DND-41 (cell line): ENCODE measurements around the gene TMEM14C.

Experiments used
- ATAC-seq: fragments of 200-7000 bp; cut with Tn5 transposase; 3 replicates; pipeline ENCODE4 v1.9.1; 2021; ENCODE audit warnings: low read depth; ENCODE audit not compliant: insufficient read depth
- DNase-seq: peaks from one replicate; pipeline ENCODE4 v3.0.0-alpha.2; 2020
- H2AFZ ChIP-seq: 2 replicates; pipeline ENCODE4 v1.6.0; 2012; ENCODE audit warnings: low read depth, low read length
- H3K27ac ChIP-seq: 2 replicates; pipeline ENCODE4 v1.5.1; 2012; ENCODE audit warnings: low read length, inconsistent platforms
- H3K27me3 ChIP-seq: fragments of 200-600 bp; sonication (generic); 2 replicates; pipeline ENCODE4 v1.6.0; 2012; ENCODE audit warnings: low read length, mild to moderate bottlenecking, inconsistent platforms; ENCODE audit not compliant: insufficient read depth, poor library complexity
- H3K36me3 ChIP-seq: 2 replicates; pipeline ENCODE4 v1.5.1; 2012; ENCODE audit warnings: low read length, inconsistent platforms; ENCODE audit not compliant: insufficient read depth
- H3K4me1 ChIP-seq: 2 replicates; pipeline ENCODE4 v1.5.1; 2012; ENCODE audit warnings: mild to moderate bottlenecking, low read length; ENCODE audit not compliant: insufficient read depth
- H3K4me2 ChIP-seq: 2 replicates; pipeline ENCODE4 v1.6.0; 2012; ENCODE audit warnings: mild to moderate bottlenecking, moderate library complexity, low read length, inconsistent platforms; ENCODE audit not compliant: insufficient read depth
- H3K4me3 ChIP-seq, 2 experiments: fragments of 200-600 bp in 1 of 2; shearing (Covaris generic) in 1 of 2; 2 replicates each; pipeline ENCODE4 v1.5.1; 2012 to 2016; ENCODE audit warnings: inconsistent platforms in 2 of 2, low read length in 2 of 2, mild to moderate bottlenecking in 2 of 2, low read depth in 1 of 2, moderate library complexity in 1 of 2
- H3K79me2 ChIP-seq: 2 replicates; pipeline ENCODE4 v1.6.0; 2012; ENCODE audit warnings: low read length, inconsistent platforms; ENCODE audit not compliant: insufficient read depth
- H3K9ac ChIP-seq: 2 replicates; pipeline ENCODE4 v1.6.0; 2012; ENCODE audit warnings: low read depth, mild to moderate bottlenecking, inconsistent platforms, low read length, moderate library complexity
- H3K9me3 ChIP-seq: 2 replicates; pipeline ENCODE4 v1.5.1; 2012; ENCODE audit warnings: low read length, moderate library complexity, mild to moderate bottlenecking, inconsistent platforms; ENCODE audit not compliant: insufficient read depth, severe bottlenecking
- H4K20me1 ChIP-seq: 2 replicates; pipeline ENCODE4 v1.6.0; 2012; ENCODE audit warnings: low read length; ENCODE audit not compliant: insufficient read depth
- EZH2 ChIP-seq: IDR thresholded peaks from 3 replicates; pipeline ENCODE4 v1.6.1; 2012; ENCODE audit warnings: borderline replicate concordance, low read depth, mild to moderate bottlenecking, moderate library complexity, low read length, inconsistent platforms; ENCODE audit not compliant: severe bottlenecking
- TF ChIP-seq, protein P1 (sequence below): IDR thresholded peaks from 2 replicates; pipeline ENCODE4 v1.5.1; 2012; ENCODE audit warnings: borderline replicate concordance, low read length, moderate library complexity, mild to moderate bottlenecking; ENCODE audit not compliant: poor library complexity, severe bottlenecking; ENCODE audit errors: extremely low read depth

The TMEM14C gene

DNA sequence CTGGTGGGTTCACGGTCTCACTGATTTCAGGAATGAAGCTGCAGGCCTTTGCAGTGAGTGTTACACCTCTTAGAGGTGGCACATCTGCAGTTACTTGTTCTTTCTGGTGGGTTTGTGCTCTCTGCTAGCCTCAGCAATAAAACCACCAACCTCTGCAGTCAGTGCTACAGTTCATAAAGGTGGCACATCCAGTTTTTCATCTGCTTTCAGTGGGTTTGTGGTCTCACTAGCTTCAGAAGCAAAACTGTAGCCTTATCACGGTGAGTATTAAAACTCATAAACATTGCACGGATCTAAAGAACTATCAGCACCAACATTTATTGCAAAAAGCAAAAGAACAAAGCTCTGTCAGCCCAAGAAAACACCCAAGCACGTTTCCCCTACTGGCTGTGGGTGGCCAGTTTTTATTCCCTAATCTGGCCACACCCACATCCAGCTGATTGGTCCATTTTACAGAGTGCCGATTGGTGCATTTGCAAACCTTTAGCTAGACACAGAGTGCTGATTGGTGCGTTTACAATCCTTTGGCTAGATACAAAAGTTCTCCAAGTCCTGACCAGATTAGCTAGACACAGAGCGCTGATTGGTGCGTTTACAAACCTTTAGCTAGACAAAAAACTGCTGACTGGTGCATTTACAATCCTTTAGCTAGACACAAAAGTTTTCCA, 3.4 kb upstream of the TMEM14C start:
- Histone ChIP-seq H3K4me1 (peaks cover 47% of the 10 kb centered on the region), H3K4me2 (peak overlapping the region; percentile 61), H3K36me3 (no peaks in the 10 kb centered on the region), H3K79me2 (peaks cover 34% of the 10 kb centered on the region), H3K27ac (peak overlapping the region; percentile 95), H2AFZ (peak overlapping the region; percentile 82), H3K4me3 (peak overlapping the region; percentile 54 to 72; a peak in 3 of 4 replicates), H3K9me3 (peaks cover 11% of the 10 kb centered on the region), H4K20me1 (no peaks in the 10 kb centered on the region), H3K27me3 (no peaks in the 10 kb centered on the region), H3K9ac (peak overlapping the region; percentile 91)
- DNase-seq, result peak; percentile 69
- TF ChIP-seq, protein P1, sequence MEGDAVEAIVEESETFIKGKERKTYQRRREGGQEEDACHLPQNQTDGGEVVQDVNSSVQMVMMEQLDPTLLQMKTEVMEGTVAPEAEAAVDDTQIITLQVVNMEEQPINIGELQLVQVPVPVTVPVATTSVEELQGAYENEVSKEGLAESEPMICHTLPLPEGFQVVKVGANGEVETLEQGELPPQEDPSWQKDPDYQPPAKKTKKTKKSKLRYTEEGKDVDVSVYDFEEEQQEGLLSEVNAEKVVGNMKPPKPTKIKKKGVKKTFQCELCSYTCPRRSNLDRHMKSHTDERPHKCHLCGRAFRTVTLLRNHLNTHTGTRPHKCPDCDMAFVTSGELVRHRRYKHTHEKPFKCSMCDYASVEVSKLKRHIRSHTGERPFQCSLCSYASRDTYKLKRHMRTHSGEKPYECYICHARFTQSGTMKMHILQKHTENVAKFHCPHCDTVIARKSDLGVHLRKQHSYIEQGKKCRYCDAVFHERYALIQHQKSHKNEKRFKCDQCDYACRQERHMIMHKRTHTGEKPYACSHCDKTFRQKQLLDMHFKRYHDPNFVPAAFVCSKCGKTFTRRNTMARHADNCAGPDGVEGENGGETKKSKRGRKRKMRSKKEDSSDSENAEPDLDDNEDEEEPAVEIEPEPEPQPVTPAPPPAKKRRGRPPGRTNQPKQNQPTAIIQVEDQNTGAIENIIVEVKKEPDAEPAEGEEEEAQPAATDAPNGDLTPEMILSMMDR, result peak; percentile 7
- TF ChIP-seq EZH2, result no peak
- no peak for ATAC-seq

DNA sequence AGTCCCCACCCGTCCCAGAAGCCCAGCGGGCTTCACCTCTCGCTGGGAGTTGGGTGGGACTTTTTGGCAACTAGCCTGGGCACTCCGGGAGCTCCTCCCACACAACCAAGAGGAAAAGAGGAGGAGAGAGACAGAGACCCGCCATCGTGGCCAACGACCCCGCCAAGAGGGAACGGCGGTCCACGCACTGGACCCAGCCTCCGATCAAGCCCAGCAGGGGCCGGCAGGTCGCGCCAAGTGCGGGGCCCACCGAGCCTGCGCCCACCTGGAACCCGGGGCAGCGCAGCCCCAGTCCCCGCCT, 3.0 kb upstream of the TMEM14C start:
- H3K4me3 ChIP-seq, result peak overlapping the region; percentile 54 to 72
- TF ChIP-seq EZH2, result no peak
- TF ChIP-seq, protein P1, result no peak
- peak overlapping the region; percentile 95 for H3K27ac ChIP-seq
- 0 out of 2 replicates have a peak, but pooled peaks cover 4% of the 10 kb centered on the region for H3K36me3 ChIP-seq
- H2AFZ ChIP-seq, result peak overlapping the region; percentile 82
- DNase-seq (no peak), ATAC-seq (no peak; the same call in 1 of the 3 replicates)
- no peaks in the 10 kb centered on the region for H3K27me3 ChIP-seq
- peak overlapping the region; percentile 91 for H3K9ac ChIP-seq
- H3K4me2 ChIP-seq, result peak overlapping the region; percentile 61
- H3K4me1 ChIP-seq, result peaks cover 52% of the 10 kb centered on the region
- peaks cover 11% of the 10 kb centered on the region for H3K9me3 ChIP-seq
- H4K20me1 ChIP-seq, result no peaks in the 10 kb centered on the region
- H3K79me2 ChIP-seq, result peaks cover 39% of the 10 kb centered on the region

DNA sequence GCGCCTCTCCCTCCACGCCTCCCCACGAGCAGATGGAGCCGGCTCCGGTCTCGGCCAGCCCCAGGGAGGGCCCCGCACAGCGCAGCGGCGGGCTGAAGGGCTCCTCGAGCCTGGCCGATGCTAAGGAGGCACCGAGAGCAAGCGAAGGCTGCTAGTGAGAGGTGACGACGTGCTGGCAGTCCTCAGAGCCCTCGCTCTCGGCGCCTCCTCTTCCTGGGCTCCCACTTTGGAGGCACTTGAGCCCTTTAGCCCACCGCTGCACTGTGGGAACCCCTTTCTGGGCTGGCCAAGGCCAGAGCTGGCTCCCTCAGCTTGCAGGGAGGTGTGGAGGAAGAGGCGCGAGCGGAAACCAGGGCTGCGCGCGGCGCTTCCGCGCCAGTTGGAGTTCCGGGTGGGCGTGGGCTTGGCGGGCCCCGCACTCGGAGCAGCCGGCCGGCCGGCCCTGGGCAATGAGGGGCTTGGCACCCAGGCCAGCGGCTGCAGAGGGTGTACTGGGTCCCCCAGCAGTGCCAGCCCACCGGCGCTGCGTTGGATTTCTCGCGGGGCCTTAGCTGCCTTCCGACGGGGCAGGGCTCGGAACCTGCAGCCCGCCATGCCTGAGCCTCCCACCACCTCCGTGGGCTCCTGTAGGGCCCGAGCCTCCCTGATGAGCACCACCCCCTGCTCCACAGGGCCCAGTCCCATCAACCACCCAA, 2.5 kb upstream of the TMEM14C start:
- Histone ChIP-seq H4K20me1 (no peaks in the 10 kb centered on the region), H3K4me1 (peaks cover 56% of the 10 kb centered on the region), H3K36me3 (peaks cover 9% of the 10 kb centered on the region), H3K9me3 (peaks cover 11% of the 10 kb centered on the region), H3K79me2 (peaks cover 42% of the 10 kb centered on the region), H2AFZ (peak overlapping the region; percentile 82), H3K27me3 (no peaks in the 10 kb centered on the region), H3K9ac (peak overlapping the region; percentile 91), H3K4me3 (peak overlapping the region; percentile 54 to 72), H3K4me2 (peak overlapping the region; percentile 61), H3K27ac (peak overlapping the region; percentile 95)
- DNase-seq, result peak; percentile 82
- TF ChIP-seq, protein P1, result no peak
- no peak for TF ChIP-seq EZH2
- peak; percentile 47 for ATAC-seq
